Regular cardiac myocyte (primary cell): ENCODE data around the gene GRK1. TPM values are rescaled to one million over a fixed set of nuclear protein-coding genes. Genes with fewer than 3 reads are reported as not detected.

Experiments
- total RNA-seq: library from RNA; depleted of rRNA; stranded (reverse); fragments of >200 nt; gene quantifications from 2 replicates; pipeline ENCODE4 v1.2.3, GENCODE V29; 2014

The GRK1 gene
- total RNA-seq = 0.85 TPM in 1 of 2 replicates, not detected in the other

DNA sequence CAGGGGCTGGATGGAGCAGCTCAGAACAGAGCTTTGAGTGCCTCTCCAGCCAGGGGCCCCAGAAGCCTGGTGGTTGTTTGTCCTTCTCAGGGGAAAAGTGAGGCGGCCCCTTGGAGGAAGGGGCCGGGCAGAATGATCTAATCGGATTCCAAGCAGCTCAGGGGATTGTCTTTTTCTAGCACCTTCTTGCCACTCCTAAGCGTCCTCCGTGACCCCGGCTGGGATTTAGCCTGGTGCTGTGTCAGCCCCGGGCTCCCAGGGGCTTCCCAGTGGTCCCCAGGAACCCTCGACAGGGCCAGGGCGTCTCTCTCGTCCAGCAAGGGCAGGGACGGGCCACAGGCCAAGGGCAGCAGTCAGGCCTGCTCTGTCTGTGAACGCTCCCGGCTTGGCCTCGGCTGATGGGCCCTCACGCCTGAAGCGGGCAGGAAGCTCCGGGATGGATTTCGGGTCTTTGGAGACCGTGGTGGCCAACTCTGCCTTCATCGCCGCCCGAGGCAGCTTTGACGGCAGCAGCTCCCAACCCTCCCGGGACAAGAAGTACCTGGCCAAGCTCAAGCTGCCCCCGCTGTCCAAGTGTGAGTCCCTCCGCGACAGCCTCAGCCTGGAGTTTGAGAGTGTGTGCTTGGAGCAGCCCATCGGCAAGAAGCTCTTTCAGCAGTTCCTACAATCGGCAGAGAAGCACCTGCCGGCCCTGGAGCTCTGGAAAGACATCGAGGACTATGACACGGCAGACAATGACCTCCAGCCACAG is at the start of gene GRK1:
TSS of gene GRK1 (plus strand) at position 269 of the 751 bp plus-strand sequence. CDS start at position 437, 168 bp downstream.

DNA sequence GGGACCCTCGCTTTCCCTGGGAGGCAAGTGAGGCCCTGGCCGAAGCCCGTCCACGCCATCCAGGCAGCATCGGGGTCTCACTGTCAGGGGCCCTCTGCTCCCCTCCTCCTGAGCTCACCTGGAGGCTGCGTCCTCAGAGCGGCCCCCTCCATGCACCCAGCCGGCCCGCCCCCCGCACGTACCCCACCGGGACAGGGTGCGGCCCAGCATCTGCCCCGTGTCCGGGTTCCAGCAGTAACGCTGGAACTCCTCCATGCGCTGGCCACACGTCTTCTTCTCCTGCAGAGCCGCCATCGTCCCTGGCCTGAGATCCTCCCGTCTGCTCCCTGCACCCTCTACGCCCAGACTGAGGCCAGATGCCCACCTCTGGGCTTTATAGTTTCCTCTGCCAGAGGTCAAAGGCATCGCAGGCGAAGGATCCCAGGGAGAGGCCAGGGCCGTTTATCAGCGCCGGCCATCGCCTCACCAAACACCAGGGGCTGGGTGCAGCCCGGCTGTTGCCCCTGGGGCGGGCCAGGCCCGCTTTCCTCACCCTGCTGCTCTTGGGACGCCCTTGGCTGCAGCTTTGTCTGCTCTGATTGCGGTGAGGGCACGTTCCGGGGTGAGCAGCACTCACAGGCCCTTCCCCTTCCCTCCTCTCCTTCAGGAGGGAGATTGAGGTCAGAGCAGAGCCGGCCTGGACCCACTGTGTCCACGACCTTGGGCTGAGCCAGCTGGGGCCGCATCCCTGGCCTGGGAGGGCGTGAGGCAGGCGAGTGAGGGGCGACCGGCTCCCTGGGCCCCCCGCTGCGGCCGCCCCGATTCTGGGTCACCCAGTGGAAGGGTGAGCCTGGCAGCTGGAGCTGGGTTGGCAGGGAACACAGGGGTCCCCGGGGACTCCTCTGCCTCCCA is 8.9 kb upstream of the GRK1 start, which contains the start of gene ATP4B:
TSS of gene ATP4B (minus strand) at position 348 of the 891 bp plus-strand sequence. CDS start at position 294, 54 bp downstream.

DNA sequence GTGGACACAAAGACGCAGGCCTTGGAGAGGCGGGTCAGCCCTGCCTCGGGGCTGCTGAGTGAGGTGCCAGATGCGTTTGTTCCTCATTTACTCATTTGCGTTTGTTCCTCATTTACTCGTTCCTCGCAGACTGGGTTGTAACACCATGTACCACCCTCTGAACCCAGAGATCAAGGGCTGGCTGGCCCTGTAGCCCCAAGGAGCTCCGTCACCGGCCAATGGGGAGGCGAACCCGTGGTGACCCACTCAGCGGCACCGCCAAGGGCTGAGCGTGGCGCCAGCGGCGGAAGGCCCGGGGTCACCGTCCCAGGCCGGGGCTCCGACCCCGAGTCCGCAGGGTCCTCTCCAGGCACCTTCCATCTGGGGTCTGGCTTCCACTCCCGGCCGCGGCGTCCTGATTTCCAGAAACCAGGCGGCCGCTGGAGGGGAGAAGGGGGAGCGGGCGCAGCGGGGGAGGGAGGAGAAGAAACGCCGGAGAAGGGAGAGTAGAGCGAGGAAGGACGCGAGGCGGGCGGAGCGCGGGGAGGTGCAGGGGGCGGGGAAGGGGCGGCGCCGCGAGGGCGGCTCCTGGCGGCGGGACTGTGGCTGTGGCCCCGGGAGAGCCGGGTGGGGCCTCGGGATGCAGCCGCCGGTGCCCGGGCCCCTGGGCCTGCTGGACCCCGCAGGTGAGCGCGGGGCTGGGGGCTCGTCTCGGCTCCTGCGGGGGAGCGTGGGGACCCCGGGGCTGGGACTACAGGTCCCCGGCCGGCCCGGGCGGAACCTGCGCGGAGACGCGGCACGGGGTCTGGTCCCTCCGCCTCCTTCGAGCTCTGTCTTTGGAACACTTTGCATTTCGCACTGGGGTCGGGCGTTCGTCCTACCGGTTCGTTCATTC is 91.9 kb downstream of the GRK1 start, which contains the start of gene TMEM255B:
TSS of gene TMEM255B (plus strand) at position 576 of the 874 bp plus-strand sequence. CDS start at position 620, 44 bp downstream.

Other genes with a start within 250 kb of the GRK1 start
- gene ADPRHL1, start 213.7 kb upstream of the GRK1 start, total RNA-seq = 0.56 and 0.58 TPM in 2 replicates
- 6.3 and 6.8 TPM in 2 replicates for gene DCUN1D2, start 176.5 kb upstream of the GRK1 start, total RNA-seq
- 27.6 and 89.3 TPM in 2 replicates for gene TFDP1, start 82.5 kb upstream of the GRK1 start, total RNA-seq
- gene ATP4B, start 9.0 kb upstream of the GRK1 start, total RNA-seq = not detected in 2 replicates
- 0.38 and 1.1 TPM in 2 replicates for gene TMEM255B, start 92.0 kb downstream of the GRK1 start, total RNA-seq
- gene GAS6, start 196.9 kb downstream of the GRK1 start, total RNA-seq = 74.4 and 134 TPM in 2 replicates